Astrocyte of the hippocampus (primary cell): ENCODE measurements around the gene NEDD4L.
"Not testable (repeated sequence)": the region's sequence is repeated elsewhere in the genome, so short reads cannot be mapped to it uniquely, and the experiment has no call there.

Source experiments
- DNase-seq: peaks from one replicate; pipeline ENCODE4 v3.0.0; 2011; ENCODE audit warnings: low read depth, low spot score

Gene NEDD4L

GRCh38 chr18:58026857-58027256 is 17.2 kb upstream of the NEDD4L start:
- no peak for DNase-seq

GRCh38 chr18:58027341-58027740 is 16.7 kb upstream of the NEDD4L start:
- no peak for DNase-seq

- no peak for DNase-seq
Measured at GRCh38 chr18:58028109-58028784, 15.8 kb upstream of the NEDD4L start.

- no peak for DNase-seq
Measured at GRCh38 chr18:58032233-58032632, 11.8 kb upstream of the NEDD4L start.

GRCh38 chr18:58033216-58033615 is 10.8 kb upstream of the NEDD4L start:
- DNase-seq, result no peak

DNA sequence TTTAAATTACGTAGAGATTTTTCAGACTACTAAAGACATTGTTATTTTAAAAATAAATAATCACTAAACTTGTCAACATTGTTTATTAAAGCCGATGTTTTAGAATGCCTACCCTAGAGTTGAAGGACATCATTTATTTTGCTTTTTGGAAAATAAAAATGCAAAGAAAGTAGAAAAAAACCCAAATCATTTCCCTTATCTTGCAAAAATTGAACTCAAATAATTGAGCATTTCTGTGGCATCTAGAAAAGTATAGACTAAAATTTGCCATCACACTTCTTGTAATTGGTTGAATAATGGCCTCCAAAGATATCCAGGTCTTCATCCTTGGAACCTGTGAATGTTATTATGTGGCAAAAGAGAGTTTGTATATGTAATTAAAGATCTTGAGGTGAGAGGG is 9.7 kb upstream of the NEDD4L start:
- no peak for DNase-seq

DNA sequence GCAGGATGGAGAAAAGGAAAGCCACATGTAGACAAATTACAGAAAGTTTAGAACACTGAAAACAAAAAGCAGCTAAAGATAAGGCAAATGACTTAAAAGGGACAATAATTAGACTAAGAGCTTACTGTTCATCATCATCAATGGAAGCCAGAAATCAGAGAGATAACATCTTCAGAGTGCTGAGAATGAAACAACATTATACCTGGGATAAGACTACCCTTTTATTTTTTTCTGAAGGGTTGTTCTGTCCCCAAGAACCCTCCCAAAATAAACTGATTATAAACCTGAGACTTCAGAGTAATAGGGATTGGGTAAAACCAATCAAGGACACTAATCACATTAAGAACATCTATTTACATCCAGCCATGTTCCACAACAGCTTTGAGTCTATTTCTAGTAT is 6.9 kb upstream of the NEDD4L start:
- no peak for DNase-seq

GRCh38 chr18:58038063-58038462 is 6.0 kb upstream of the NEDD4L start:
- no peak for DNase-seq

DNA sequence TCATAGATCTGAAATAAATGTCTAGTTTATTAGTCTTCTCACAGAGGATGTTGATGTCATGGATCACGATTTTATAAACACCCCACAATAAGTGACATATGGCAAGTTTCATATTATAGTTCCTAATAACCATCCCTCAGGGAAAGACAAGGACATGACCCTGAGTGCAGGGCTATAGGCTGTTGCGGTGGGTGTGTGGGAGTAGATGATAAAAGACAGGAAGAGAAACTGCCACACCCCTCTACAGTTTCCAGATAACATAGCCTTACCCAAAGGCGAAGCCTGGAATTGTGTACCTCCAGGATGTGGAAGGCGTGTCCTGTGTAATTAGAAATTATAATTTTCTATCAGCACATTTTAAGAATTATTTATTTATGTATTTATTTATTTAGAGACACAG is 2.4 kb upstream of the NEDD4L start:
- no peak for DNase-seq

DNA sequence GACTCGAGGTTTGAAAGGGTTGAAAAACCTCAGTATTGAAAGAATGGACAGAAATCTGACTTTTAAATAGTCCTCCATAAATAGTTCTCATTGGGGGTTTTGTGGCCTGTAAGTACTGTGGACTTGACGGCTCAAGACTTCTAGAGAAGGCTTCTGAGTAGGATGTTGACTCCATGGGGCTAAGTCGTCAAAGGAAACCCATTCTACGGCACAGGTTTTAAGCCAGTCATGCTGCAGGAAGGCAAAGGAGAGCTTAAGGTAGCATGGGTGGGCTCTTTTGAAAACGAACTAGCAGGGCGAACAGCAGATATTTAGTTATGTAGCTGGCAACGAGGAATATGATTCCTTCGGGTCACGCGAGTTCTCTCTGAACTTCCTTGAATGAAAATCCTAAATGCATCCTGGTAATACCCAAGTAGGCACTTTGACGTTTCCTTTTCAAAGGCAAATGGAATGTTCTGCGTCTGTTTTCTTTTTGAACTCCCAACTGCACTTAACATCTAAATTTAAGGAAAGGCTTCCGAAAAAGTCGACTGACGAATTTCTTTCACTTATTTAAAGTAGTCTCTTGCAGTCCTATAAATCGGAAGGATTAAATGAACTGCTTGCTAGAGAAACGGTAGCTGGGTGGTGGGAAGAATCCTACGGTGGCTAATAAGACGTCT is 1.1 kb upstream of the NEDD4L start:
- peak; percentile 13 for DNase-seq

DNA sequence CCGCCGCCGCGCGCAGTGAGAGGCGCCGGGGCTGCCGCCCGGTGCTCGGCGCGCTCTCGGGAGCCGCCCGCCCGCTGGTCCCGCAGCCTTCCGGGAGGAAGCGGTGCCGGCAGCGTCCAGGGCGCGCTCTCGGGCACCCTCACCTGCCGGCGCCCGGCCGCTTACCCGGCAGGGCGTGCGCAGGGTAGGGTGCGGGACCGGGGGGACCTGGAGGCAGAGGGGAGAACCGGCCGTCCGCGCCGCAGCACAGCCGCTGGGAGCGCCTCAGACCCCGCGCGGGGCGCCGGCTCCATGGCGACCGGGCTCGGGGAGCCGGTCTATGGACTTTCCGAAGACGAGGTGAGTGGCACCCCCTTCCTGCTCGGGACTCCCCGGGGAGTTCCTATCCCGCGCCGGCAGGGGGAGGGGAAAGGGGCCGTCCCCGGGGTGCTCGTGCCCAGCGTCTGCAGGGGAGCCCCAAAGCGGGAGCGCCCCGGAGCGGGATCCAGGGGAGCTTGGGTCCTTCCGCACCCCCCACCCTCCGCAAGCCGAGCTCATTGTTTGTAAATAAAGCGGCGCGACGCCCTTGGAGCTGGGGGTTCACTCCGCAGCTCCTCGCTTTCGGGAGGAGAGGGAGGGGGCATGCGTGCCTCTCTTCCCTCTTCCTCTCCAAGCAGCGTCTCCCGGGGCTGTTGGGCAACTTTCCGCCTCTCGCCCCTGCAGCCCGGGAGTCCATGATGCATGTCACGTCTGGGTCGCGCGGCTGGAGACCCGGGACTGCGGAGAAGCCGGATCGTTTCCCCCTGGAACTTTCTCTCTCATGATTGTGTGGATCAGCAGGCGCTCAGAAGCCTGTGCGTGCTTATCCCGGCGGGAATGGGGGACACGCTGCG is 580 bp downstream of the NEDD4L start:
- peak; percentile 57 for DNase-seq

GRCh38 chr18:58045242-58046092 is 1.4 kb downstream of the NEDD4L start:
- peak; percentile 74 for DNase-seq

DNA sequence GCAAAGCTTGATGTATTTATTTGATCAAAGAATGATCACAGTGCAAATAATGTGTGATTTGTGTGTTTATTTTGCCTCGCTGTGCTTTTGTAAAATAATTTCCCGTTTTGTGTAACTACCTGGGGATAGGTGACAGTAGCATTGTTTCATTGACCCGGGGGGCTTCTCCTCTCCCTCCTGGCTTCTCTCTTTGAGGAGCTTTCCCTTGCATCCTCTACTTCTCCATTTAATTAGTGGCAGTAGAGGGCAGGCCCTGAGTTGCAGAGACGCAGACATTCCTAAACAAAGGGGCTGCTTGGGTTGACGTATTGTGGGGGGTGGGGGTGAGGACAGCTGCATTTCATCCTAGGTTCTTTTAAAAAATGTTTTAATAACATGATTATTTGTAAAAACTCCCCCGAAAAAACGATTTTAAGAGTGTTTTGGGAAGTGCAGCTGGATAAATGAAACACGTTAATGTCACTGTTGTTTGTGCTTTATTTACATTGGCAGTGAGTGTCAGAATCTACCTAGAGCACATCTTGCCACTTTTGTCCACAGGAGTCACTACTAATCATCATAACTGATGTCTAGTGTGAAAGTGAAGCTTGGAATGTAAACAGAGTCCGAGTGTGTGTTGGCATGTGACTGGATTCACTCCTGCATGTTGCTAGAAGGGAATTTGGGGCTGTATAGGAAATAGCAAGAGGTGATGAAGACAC is 2.2 kb downstream of the NEDD4L start:
- DNase-seq, result peak; percentile 35

DNA sequence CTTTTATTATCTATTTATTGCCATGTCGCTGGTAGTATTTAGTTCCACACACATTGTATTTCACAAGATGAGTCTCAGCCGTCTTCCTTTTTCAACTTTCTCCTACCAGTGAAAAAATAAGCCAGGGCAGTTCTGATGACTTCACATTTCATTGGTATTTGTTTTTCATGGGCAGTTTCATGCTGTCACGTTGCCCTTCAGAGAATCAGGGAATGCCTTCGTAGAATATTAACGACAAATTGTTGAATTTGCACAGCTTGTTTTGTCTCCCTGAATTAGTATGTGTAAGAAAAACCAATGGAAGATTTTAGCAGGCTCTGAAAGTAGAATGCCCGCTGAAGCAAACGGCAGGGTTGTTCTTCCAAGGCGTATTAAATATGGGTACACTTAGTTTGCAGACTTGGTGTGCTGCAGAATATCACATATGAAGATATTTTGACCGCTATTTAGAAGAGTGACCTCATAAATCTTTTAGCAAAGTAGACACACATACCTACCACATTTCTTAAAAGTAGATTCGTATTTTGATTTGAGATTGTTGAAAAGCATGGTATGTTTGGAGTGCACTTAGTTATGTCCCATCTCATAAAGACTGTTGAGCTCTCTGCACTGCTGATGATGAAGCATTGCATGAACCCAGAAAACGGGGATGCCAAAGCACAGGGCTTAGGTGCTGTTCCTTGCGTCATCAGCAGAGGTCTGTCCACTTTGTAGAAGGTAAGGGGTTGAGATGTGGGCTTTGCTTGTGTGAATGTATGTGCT is 2.9 kb downstream of the NEDD4L start:
- DNase-seq, result peak; percentile 50

DNA sequence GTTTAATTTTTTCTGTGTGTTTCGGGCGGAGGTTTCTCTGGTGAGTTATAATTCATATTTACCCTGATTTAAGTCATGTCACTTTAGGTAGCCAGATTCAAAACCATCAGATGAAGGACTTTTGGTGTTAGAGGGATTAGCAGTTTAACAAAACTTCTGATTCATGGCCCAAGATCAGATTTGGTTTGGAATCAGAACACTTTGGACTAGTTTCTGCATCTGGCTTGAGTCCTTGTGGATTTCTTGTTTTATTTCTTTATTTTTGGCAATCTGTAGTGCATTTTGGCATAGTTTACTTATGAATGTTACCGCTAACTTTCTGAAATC is 3.5 kb downstream of the NEDD4L start:
- DNase-seq, result no peak

- peak; percentile 79 for DNase-seq
Measured at GRCh38 chr18:58048081-58048642, 4.1 kb downstream of the NEDD4L start.

- DNase-seq, result no peak
Measured at GRCh38 chr18:58049000-58049688, 5.1 kb downstream of the NEDD4L start.

GRCh38 chr18:58050963-58051362 is 6.9 kb downstream of the NEDD4L start:
- DNase-seq, result not testable (repeated sequence)

- peak; percentile 56 for DNase-seq
Measured at GRCh38 chr18:58051765-58052460, 7.9 kb downstream of the NEDD4L start.
